ENCODE results near the gene GSTA2. TPM values are rescaled to one million over a fixed set of nuclear protein-coding genes. Genes with fewer than 3 reads are reported as not detected.

The GSTA2 gene
- total and polyA plus RNA-seq, 2 of the 13 experiments (the other 11 are each of a cell fraction or from before 2014, with no cell fraction given) = 0.75 to 13.7 TPM

DNA sequence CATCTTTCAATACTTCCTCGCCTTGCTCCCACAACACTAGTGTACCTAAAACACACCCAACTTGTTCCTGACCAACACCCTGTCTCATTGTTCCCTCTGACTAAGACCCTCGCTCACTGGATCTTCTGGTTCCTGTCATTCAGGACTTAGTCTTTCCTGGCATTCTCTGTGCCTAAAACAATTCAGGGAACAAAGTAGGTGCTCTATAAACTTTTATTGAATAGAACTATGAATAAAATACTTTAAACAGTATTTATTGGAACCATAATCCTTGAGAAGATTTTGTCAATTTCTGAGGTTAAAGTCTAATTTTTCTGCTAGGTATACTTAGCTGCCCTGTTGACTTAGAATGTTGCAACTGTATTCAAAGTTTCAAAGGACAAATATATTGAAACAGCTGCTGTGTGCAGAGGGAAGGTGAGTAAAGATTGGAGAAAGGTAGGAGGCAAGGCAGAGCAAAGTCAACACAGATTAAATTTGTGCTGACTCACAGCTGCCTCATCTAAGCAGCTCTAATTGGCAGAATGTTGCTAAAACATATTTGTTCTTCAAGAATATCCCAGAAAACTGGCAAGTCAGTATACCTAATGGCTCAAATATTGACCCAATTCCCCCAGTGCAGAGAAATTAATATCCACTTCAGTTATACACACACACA is 37.6 kb downstream of the GSTA2 start (continued):
- TF ChIP-seq EED (CRISPR knock-in tag; IDR thresholded peaks at IDR 0.05) (no peak), SKI (IDR thresholded peaks at IDR 0.05; ENCODE audit: partially characterized antibody) (peak; percentile 81), PATZ1 (CRISPR knock-in tag; IDR thresholded peaks at IDR 0.05) (peak; percentile 74), JUNB (CRISPR knock-in tag; IDR thresholded peaks at IDR 0.05; ENCODE audit: borderline replicate concordance) (peak; percentile 94), TRIM22 (IDR thresholded peaks at IDR 0.05) (no peak), TBX2 (CRISPR knock-in tag; IDR thresholded peaks at IDR 0.05; ENCODE audit: borderline replicate concordance) (peak; percentile 99), MXD3 (CRISPR knock-in tag; IDR thresholded peaks at IDR 0.05) (no peak), ZNF747 (CRISPR knock-in tag; IDR thresholded peaks at IDR 0.05; ENCODE audit: borderline replicate concordance) (0 out of 2 replicates have a peak, but pooled peaks have one; percentile 20), ZNF564 (CRISPR knock-in tag; IDR thresholded peaks at IDR 0.05) (0 out of 2 replicates have a peak, but pooled peaks have one; percentile 54), XRCC5 (optimal IDR thresholded peaks at IDR 0.05; ENCODE audit: low read length) (no peak), YY1 (IDR thresholded peaks at IDR 0.05; ENCODE audit: insufficient read depth, insufficient replicate concordance, low read depth, low read length) (peak; percentile 40), ZNF232 (CRISPR knock-in tag; IDR thresholded peaks at IDR 0.05; ENCODE audit: borderline replicate concordance) (peak; percentile 26; the same call in 1 of the 2 replicates), NBN (conservative IDR thresholded peaks at IDR 0.05) (no peak), EP300 (IDR thresholded peaks at IDR 0.05; ENCODE audit: low read depth in 2 of 2, low read length in 2 of 2) (peak; percentile 99 to 100), EP300 (CRISPR knock-in tag; IDR thresholded peaks at IDR 0.05; ENCODE audit: borderline replicate concordance) (peak; percentile 99), CREB1 (IDR thresholded peaks at IDR 0.05) (0 out of 2 replicates have a peak, but pooled peaks have one; percentile 10), CREB1 (CRISPR knock-in tag; IDR thresholded peaks at IDR 0.05) (peak; percentile 88), RCOR2 (CRISPR knock-in tag; IDR thresholded peaks at IDR 0.05) (peak; percentile 96), PHF21A (CRISPR knock-in tag; IDR thresholded peaks at IDR 0.05) (peak; percentile 97), JDP2 (CRISPR knock-in tag; IDR thresholded peaks at IDR 0.05; ENCODE audit: borderline replicate concordance) (peak; percentile 93; the same call in 1 of the 2 replicates), NFIC (IDR thresholded peaks at IDR 0.05; ENCODE audit: low read length) (peak; percentile 99)
- TF ChIP-seq, protein P1, sequence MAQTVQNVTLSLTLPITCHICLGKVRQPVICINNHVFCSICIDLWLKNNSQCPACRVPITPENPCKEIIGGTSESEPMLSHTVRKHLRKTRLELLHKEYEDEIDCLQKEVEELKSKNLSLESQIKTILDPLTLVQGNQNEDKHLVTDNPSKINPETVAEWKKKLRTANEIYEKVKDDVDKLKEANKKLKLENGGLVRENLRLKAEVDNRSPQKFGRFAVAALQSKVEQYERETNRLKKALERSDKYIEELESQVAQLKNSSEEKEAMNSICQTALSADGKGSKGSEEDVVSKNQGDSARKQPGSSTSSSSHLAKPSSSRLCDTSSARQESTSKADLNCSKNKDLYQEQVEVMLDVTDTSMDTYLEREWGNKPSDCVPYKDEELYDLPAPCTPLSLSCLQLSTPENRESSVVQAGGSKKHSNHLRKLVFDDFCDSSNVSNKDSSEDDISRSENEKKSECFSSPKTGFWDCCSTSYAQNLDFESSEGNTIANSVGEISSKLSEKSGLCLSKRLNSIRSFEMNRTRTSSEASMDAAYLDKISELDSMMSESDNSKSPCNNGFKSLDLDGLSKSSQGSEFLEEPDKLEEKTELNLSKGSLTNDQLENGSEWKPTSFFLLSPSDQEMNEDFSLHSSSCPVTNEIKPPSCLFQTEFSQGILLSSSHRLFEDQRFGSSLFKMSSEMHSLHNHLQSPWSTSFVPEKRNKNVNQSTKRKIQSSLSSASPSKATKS (CRISPR knock-in tag; IDR thresholded peaks at IDR 0.05) = 0 out of 2 replicates have a peak, but pooled peaks have one; percentile 22
- TF ChIP-seq, protein P2, sequence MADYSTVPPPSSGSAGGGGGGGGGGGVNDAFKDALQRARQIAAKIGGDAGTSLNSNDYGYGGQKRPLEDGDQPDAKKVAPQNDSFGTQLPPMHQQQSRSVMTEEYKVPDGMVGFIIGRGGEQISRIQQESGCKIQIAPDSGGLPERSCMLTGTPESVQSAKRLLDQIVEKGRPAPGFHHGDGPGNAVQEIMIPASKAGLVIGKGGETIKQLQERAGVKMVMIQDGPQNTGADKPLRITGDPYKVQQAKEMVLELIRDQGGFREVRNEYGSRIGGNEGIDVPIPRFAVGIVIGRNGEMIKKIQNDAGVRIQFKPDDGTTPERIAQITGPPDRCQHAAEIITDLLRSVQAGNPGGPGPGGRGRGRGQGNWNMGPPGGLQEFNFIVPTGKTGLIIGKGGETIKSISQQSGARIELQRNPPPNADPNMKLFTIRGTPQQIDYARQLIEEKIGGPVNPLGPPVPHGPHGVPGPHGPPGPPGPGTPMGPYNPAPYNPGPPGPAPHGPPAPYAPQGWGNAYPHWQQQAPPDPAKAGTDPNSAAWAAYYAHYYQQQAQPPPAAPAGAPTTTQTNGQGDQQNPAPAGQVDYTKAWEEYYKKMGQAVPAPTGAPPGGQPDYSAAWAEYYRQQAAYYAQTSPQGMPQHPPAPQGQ (CRISPR knock-in tag; IDR thresholded peaks at IDR 0.05; ENCODE audit: borderline replicate concordance) = peak; percentile 83; the same call in 1 of the 2 replicates
